GM23248 (cell line): ENCODE data around the gene CALHM2. TPM values are rescaled to one million over a fixed set of nuclear protein-coding genes. Genes with fewer than 3 reads are reported as not detected.
"Not testable (repeated sequence)": the region's sequence is repeated elsewhere in the genome, so short reads cannot be mapped to it uniquely, and the experiment has no call there.

Source experiments
- DNase-seq: peaks from one replicate; pipeline ENCODE4 v3.0.0-alpha.2; 2015
- H2AFZ ChIP-seq: fragments of 200-600 bp; sonication (generic); 2 replicates; pipeline ENCODE4 v1.6.1; 2016; ENCODE audit warnings: antibody characterized with exemption
- H3F3A ChIP-seq: fragments of 200-600 bp; sonication (generic); 2 replicates; pipeline ENCODE4 v1.6.1; 2016; ENCODE audit warnings: mild to moderate bottlenecking, antibody characterized with exemption, mixed run types; ENCODE audit not compliant: insufficient read depth
- H3K27ac ChIP-seq: fragments of 200-600 bp; sonication (generic); 2 replicates; pipeline ENCODE4 v1.5.1; 2016; ENCODE audit warnings: mild to moderate bottlenecking
- H3K27me3 ChIP-seq: fragments of 200-600 bp; sonication (generic); replicated peaks from 2 replicates; pipeline ENCODE4 v1.6.1; 2016; ENCODE audit warnings: mild to moderate bottlenecking; ENCODE audit not compliant: insufficient read depth
- H3K36me3 ChIP-seq: fragments of 200-600 bp; sonication (generic); 2 replicates; pipeline ENCODE4 v1.6.1; 2016; ENCODE audit warnings: low read depth, mild to moderate bottlenecking
- H3K4me1 ChIP-seq: fragments of 200-600 bp; sonication (generic); 2 replicates; pipeline ENCODE4 v1.6.1; 2016; ENCODE audit warnings: mild to moderate bottlenecking; ENCODE audit not compliant: insufficient read depth
- H3K4me2 ChIP-seq: fragments of 200-600 bp; sonication (generic); one replicate; pipeline ENCODE4 v1.6.1; 2016; ENCODE audit warnings: mild to moderate bottlenecking; ENCODE audit not compliant: unreplicated experiment
- H3K4me3 ChIP-seq: fragments of 200-600 bp; sonication (generic); 2 replicates; pipeline ENCODE4 v1.5.1; 2016; ENCODE audit warnings: mild to moderate bottlenecking
- H3K79me2 ChIP-seq: fragments of 200-600 bp; sonication (generic); 2 replicates; pipeline ENCODE4 v1.6.1; 2016; ENCODE audit warnings: mild to moderate bottlenecking; ENCODE audit not compliant: insufficient read depth
- H3K9ac ChIP-seq: fragments of 200-600 bp; sonication (generic); 2 replicates; pipeline ENCODE4 v1.6.1; 2016; ENCODE audit warnings: mild to moderate bottlenecking
- H3K9me2 ChIP-seq: fragments of 200-600 bp; sonication (generic); 2 replicates; pipeline ENCODE4 v1.6.1; 2016; ENCODE audit warnings: mixed run types, mild to moderate bottlenecking, moderate library complexity; ENCODE audit not compliant: insufficient read depth
- H3K9me3 ChIP-seq: fragments of 200-600 bp; sonication (generic); one replicate; pipeline ENCODE4 v1.6.1; 2017; ENCODE audit warnings: low read depth
- H4K20me1 ChIP-seq: fragments of 200-600 bp; sonication (generic); 2 replicates; pipeline ENCODE4 v1.6.0; 2016; ENCODE audit not compliant: insufficient read depth
- EZH2 ChIP-seq: fragments of 200-600 bp; sonication (generic); IDR thresholded peaks from 2 replicates; pipeline ENCODE4 v1.6.1; 2018; ENCODE audit warnings: antibody characterized with exemption, mild to moderate bottlenecking; ENCODE audit not compliant: insufficient read depth, poor library complexity, severe bottlenecking
- EZH2phosphoT487 ChIP-seq: fragments of 200-600 bp; sonication (generic); IDR thresholded peaks from 2 replicates; pipeline ENCODE4 v1.6.1; 2018; ENCODE audit warnings: antibody characterized with exemption, moderate library complexity, mild to moderate bottlenecking, low read depth; ENCODE audit not compliant: insufficient read depth
- WGBS, 2 experiments: methylation state at CpG; one replicate each; pipeline ENCODE4 v1.1.6; 2015 to 2017; ENCODE audit warnings: low lambda C conversion rate in 2 of 2, low coverage in 1 of 2; ENCODE audit errors: missing lambda C conversion rate in 2 of 2; 5-methylcytosine and 5-hydroxymethylcytosine counted together
- in situ Hi-C: fragments of 300-500 bp; cut with MboI; formaldehyde crosslinking; loops from 2 replicates; pipeline ENCODE4 v1.15.0; 2020
- polyA plus RNA-seq: library from polyadenylated mRNA; unstranded; fragments of >200 nt; fragmentation: Nextera tagmentation; extraction: Ambion mirVana; gene quantifications from 2 replicates; pipeline ENCODE4 v1.2.1, GENCODE V29; 2016
- total RNA-seq: library from RNA; depleted of rRNA; stranded (reverse); fragments of >200 nt; shearing (Covaris generic); gene quantifications from 2 replicates; pipeline ENCODE4 v1.2.3, GENCODE V29; 2014

Gene CALHM2
- total and polyA plus RNA-seq, 2 experiments from 2014 or later = 74.3 to 78.6 TPM

DNA sequence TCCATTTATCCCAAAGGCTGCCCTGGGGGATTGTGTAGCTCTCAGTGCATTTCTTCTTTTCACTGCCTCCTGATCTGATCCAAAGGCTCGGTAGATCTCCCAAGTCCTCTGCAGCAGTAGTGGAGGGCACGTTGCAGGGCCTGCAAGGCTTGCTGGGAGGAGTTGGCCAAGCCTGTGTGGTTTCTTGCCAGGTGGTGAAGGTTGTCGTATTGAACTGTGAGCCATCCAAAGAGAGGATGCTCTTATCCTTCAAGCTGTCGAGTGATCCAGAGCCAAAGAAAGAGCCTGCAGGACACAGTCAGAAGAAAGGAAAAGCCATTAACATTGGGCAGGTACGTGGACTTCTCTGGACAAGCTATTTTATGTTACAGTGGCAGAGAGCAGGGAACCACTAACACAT, 34.6 kb downstream of the CALHM2 start:
- H3K4me3 ChIP-seq = no peak overlapping the region
- peaks cover 63% of the 10 kb centered on the region for H3K36me3 ChIP-seq
- 77 to 80% methylated on average over 5 of the region's 5 CpGs for WGBS, 2 experiments
- no peaks in the 10 kb centered on the region for H3K9me3 ChIP-seq
- H3K27ac ChIP-seq = no peak overlapping the region
- H3F3A ChIP-seq = 0 out of 2 replicates have a peak, but pooled peaks cover 10% of the 10 kb centered on the region
- H3K27me3 ChIP-seq = no peaks in the 10 kb centered on the region
- no peak overlapping the region for H3K9ac ChIP-seq
- no peak overlapping the region for H2AFZ ChIP-seq
- in situ Hi-C loops = loop anchor here (10.0 kb wide), 1 partner anchor 67 kb away; no protein-coding TSS in a partner anchor
- DNase-seq = no peak
- no peaks in the 10 kb centered on the region for H3K4me1 ChIP-seq
- H3K9me2 ChIP-seq = no peaks in the 10 kb centered on the region
- no peaks in the 10 kb centered on the region for H4K20me1 ChIP-seq
- H3K4me2 ChIP-seq = no peak overlapping the region
- no peak for TF ChIP-seq EZH2
- TF ChIP-seq EZH2phosphoT487 = no peak
- H3K79me2 ChIP-seq = 0 out of 2 replicates have a peak, but pooled peaks cover 5% of the 10 kb centered on the region

DNA sequence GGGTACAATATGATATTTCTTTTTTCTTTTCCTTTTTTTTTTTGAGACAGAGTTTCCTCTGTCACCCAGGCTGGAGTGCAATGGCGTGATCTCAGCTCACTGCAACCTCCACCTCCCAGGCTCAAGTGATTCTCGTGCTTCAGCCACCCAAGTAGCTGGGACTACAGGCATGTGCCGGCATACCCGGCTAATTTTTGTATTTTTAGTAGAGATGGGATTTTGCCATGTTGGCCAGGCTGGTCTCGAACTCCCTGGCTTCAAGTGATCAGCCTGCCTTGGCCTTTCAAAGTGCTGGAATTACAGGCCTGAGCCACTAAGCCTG, 35.1 kb downstream of the CALHM2 start:
- H3K9me2 ChIP-seq, H3F3A ChIP-seq, H3K4me1 ChIP-seq, H3K4me3 ChIP-seq, H3K27me3 ChIP-seq, H2AFZ ChIP-seq, DNase-seq, H3K4me2 ChIP-seq, H3K27ac ChIP-seq, H4K20me1 ChIP-seq, H3K79me2 ChIP-seq, H3K9ac ChIP-seq, H3K9me3 ChIP-seq: not testable (repeated sequence)
- in situ Hi-C loops = loop anchor here (10.0 kb wide), 1 partner anchor 68 kb away; no protein-coding TSS in a partner anchor
- WGBS, 2 experiments = 75 to 81% methylated on average over 5 of the region's 5 CpGs
- peaks cover 59% of the 10 kb centered on the region for H3K36me3 ChIP-seq

DNA sequence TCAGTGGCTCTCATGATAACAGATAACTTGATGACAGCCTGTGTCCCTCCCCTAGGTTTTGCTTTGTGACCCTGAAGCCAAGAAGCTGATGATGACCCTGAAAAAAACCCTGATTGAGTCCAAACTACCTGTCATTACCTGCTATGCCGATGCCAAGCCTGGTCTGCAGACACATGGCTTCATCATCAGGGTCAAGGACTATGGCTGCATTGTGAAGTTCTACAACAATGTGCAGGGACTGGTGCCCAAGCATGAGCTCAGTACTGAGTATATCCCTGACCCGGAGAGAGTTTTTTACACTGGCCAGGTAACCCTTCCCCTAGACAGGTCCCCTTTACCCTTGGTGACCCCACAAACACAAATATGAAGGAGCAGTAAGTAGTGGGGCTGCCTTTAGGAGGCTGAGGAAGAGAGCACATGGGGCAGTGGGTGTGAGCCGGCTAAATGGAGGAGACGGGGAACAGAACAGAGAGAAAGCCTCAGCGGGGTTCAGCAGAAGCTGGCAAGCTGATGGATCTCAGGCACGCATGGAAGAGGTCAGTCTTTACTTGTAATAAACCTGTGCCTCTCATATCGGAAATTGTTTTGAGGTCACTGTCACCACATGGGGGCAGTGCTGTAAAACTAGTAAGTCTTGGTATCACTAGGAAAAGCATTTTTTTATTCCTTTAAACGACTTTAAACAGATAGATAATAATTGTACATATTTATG, 35.6 kb downstream of the CALHM2 start:
- no peaks in the 10 kb centered on the region for H3K9me3 ChIP-seq
- no peak overlapping the region for H3K4me2 ChIP-seq
- H3K4me3 ChIP-seq = no peak overlapping the region
- H2AFZ ChIP-seq = no peak overlapping the region
- H3F3A ChIP-seq = 0 out of 2 replicates have a peak, but pooled peaks cover 10% of the 10 kb centered on the region
- peak; percentile 77 for DNase-seq
- WGBS, 2 experiments = 37 to 39% methylated on average over 8 of the region's 8 CpGs
- no peaks in the 10 kb centered on the region for H3K27me3 ChIP-seq
- no peaks in the 10 kb centered on the region for H3K9me2 ChIP-seq
- H3K9ac ChIP-seq = no peak overlapping the region
- no peak overlapping the region for H3K27ac ChIP-seq
- H3K79me2 ChIP-seq = 0 out of 2 replicates have a peak, but pooled peaks cover 5% of the 10 kb centered on the region
- H3K36me3 ChIP-seq = peaks cover 61% of the 10 kb centered on the region
- no peaks in the 10 kb centered on the region for H4K20me1 ChIP-seq
- no peak for TF ChIP-seq EZH2
- TF ChIP-seq EZH2phosphoT487 = no peak
- H3K4me1 ChIP-seq = no peaks in the 10 kb centered on the region
- in situ Hi-C loops = loop anchor here (10.0 kb wide), 1 partner anchor 68 kb away; no protein-coding TSS in a partner anchor

DNA sequence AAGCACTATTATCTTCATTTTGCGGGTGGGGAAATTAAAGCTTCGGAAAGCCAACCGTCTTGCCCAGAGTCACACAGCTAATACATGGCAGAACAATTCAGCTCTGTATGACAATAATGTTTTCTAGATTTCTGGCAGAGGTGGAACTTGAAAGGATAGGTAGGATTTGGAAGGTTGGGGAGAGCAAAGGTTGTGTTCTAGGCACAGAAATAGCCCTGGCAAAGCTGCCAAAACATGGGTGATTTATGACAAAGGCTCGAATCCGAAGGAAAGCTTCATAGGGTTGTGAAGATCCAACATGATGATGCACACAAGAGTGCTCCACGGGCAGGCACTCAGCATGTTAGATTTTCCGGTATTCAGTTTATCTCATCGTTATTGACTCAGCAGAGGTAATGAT, 36.6 kb downstream of the CALHM2 start:
- Histone ChIP-seq H3K36me3 (peaks cover 64% of the 10 kb centered on the region), H3K4me2 (no peak overlapping the region), H3K9me2 (no peaks in the 10 kb centered on the region), H3K9ac (no peak overlapping the region), H3K27me3 (no peaks in the 10 kb centered on the region), H3K4me3 (no peak overlapping the region), H3K79me2 (0 out of 2 replicates have a peak, but pooled peaks cover 5% of the 10 kb centered on the region), H3K4me1 (no peaks in the 10 kb centered on the region), H3F3A (0 out of 2 replicates have a peak, but pooled peaks cover 10% of the 10 kb centered on the region), H3K27ac (no peak overlapping the region), H4K20me1 (no peaks in the 10 kb centered on the region), H2AFZ (no peak overlapping the region), H3K9me3 (no peaks in the 10 kb centered on the region)
- no peak for DNase-seq
- in situ Hi-C loops = loop anchor here (10.0 kb wide), 1 partner anchor 69 kb away; no protein-coding TSS in a partner anchor
- TF ChIP-seq EZH2phosphoT487 (no peak), EZH2 (no peak)
- WGBS, 2 experiments = 68 to 70% methylated on average over 8 of the region's 8 CpGs
